Nephron (organoid): Measurements from ENCODE around the gene CNKSR3.

Source experiments
- H3K27ac Mint-ChIP-seq, 3 experiments: 2 replicates each; pipeline ENCODE4 v1.8.0; 2020; ENCODE audit warnings: mixed read lengths in 3 of 3, mild to moderate bottlenecking in 2 of 3, moderate library complexity in 1 of 3
- H3K27me3 Mint-ChIP-seq: 2 replicates; pipeline ENCODE4 v1.8.0; 2021; ENCODE audit warnings: low read depth, mild to moderate bottlenecking, moderate library complexity, mixed read lengths
- H3K36me3 Mint-ChIP-seq: 2 replicates; pipeline ENCODE4 v1.8.0; 2020; ENCODE audit warnings: low read depth, mixed read lengths
- H3K4me1 Mint-ChIP-seq: 2 replicates; pipeline ENCODE4 v1.8.0; 2020; ENCODE audit warnings: mixed read lengths
- H3K4me3 Mint-ChIP-seq, 3 experiments: 2 replicates each; pipeline ENCODE4 v1.8.0; 2020; ENCODE audit warnings: mild to moderate bottlenecking in 3 of 3, mixed read lengths in 3 of 3, moderate library complexity in 2 of 3
- H3K9me3 Mint-ChIP-seq: 2 replicates; pipeline ENCODE4 v1.8.0; 2020; ENCODE audit warnings: mixed read lengths
- TF ChIP-seq, protein P1 (sequence below), 3 experiments: fragments of 200-600 bp; sonication (generic); IDR thresholded peaks; one replicate each; pipeline ENCODE4 v1.5.0; 2021; ENCODE audit warnings: antibody characterized with exemption in 3 of 3; ENCODE audit not compliant: unreplicated experiment in 3 of 3

The CNKSR3 gene

DNA sequence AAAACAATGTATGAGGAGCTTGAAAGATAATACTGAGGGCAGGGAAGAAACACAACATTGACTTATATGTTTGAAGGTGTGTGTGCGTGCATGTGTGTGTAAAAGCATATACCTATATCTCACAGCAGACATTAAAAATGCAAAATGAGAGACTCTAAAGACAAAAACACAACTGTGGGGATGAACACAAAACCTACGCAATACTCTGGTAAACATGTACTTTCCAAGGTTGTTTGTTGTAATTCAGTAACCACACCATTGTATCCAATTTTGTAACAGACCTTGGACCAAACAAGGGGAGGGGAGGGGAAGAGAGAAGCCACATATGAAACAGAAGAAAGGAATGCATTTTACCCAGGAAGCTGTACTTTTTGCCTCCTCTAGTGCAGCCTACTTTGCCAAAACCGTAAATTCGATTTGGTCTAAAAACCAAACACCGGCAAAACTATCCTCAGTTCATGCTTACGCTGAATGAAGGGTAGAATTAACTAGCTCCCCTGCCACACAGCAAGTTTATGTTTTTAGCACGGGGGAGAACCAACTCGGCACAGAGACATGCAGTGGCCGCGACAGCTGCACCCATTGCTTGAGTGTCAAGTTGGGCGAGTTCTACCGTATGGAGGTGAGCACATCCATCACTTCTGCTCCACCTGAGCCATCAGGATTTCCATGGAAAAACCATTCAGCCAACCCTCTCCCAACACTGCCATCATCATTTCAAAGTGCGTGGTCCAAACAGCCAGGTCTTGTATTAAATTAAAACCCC, 50.0 kb downstream of the CNKSR3 start:
- H3K27ac Mint-ChIP-seq: peak overlapping the region; percentile 9 to 54 (median 40)
- H3K9me3 Mint-ChIP-seq: no peaks in the 10 kb centered on the region
- peaks cover 9% of the 10 kb centered on the region for H3K36me3 Mint-ChIP-seq
- no peaks in the 10 kb centered on the region for H3K27me3 Mint-ChIP-seq
- H3K4me3 Mint-ChIP-seq: no peak overlapping the region
- TF ChIP-seq, protein P1, sequence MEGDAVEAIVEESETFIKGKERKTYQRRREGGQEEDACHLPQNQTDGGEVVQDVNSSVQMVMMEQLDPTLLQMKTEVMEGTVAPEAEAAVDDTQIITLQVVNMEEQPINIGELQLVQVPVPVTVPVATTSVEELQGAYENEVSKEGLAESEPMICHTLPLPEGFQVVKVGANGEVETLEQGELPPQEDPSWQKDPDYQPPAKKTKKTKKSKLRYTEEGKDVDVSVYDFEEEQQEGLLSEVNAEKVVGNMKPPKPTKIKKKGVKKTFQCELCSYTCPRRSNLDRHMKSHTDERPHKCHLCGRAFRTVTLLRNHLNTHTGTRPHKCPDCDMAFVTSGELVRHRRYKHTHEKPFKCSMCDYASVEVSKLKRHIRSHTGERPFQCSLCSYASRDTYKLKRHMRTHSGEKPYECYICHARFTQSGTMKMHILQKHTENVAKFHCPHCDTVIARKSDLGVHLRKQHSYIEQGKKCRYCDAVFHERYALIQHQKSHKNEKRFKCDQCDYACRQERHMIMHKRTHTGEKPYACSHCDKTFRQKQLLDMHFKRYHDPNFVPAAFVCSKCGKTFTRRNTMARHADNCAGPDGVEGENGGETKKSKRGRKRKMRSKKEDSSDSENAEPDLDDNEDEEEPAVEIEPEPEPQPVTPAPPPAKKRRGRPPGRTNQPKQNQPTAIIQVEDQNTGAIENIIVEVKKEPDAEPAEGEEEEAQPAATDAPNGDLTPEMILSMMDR (IDR thresholded peaks at IDR 0.05; ENCODE audit: unreplicated experiment in 3 of 3): no peak
- peaks cover 62% of the 10 kb centered on the region for H3K4me1 Mint-ChIP-seq

DNA sequence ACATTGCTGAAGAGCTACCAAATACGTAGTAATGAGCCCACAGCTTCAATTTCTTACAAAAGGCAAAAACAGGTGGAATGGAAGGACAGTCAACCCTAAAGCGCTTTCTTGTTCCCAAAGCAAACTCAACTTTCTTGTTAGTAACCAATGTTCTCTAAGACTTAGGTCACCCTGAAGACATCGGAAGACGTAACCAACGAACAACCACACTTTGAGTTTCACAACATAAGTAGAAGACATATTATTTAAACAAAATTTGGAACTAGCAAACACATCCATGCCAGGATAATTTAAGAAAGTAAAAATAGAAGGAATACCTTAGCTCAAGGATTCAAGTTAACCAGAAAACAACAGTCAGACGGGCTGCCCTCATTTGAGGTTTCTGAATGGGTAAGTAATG, 51.0 kb downstream of the CNKSR3 start:
- peaks cover 59% of the 10 kb centered on the region for H3K4me1 Mint-ChIP-seq
- no peaks in the 10 kb centered on the region for H3K27me3 Mint-ChIP-seq
- no peaks in the 10 kb centered on the region for H3K9me3 Mint-ChIP-seq
- TF ChIP-seq, protein P1 (IDR thresholded peaks at IDR 0.05; ENCODE audit: unreplicated experiment in 3 of 3): no peak
- H3K4me3 Mint-ChIP-seq: no peak overlapping the region
- peak overlapping the region; percentile 75 to 86 (median 76) for H3K27ac Mint-ChIP-seq
- H3K36me3 Mint-ChIP-seq: peaks cover 9% of the 10 kb centered on the region

DNA sequence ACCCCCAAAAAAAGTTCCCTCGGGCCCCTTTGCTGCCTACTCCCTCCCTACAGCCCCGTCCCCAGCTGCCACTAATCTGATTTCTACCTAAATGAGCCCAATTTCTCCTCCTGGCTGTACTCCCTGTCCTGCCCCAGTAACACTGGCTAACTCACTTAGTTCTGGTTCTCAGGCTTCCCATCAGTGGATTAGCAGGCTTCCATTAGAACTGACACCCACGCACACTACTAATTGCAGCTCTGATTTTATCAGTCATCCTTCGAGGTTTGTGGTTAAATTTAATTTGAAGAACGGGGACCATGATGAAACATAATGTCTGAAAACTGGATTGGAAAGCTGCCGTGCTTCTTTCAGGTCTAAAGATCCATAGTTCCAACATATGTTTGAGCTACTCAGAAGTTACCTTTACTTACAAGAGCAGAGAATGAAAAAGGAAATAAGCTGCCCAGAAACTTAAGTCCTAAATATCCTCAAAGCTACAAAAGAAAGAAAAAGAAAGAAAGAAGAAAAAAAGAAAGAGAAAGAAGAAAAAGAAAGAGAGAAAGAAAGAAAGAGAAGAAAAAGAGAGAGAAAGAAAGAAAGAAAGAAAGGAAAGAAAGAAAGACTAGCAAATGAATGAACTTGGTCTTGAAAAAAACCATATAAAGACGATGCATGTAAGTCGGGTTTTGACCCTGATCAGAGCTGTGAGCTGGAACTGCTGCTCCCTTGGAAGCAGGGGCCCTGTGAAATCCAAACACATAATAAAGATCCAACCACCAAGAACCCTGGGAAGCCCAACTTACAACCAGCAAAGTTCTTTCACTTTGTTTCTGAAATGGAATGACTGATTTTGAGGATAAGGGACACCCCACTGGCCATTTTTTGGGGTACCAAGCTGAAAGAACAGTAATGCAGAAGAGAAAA, 51.7 kb downstream of the CNKSR3 start:
- Mint-ChIP-seq H3K9me3 (no peaks in the 10 kb centered on the region), H3K27ac (peak overlapping the region; percentile 75 to 86 (median 76)), H3K36me3 (peaks cover 5% of the 10 kb centered on the region), H3K27me3 (no peaks in the 10 kb centered on the region), H3K4me1 (peaks cover 58% of the 10 kb centered on the region), H3K4me3 (no peak overlapping the region)
- TF ChIP-seq, protein P1 (IDR thresholded peaks at IDR 0.05; ENCODE audit: unreplicated experiment in 3 of 3): no peak

DNA sequence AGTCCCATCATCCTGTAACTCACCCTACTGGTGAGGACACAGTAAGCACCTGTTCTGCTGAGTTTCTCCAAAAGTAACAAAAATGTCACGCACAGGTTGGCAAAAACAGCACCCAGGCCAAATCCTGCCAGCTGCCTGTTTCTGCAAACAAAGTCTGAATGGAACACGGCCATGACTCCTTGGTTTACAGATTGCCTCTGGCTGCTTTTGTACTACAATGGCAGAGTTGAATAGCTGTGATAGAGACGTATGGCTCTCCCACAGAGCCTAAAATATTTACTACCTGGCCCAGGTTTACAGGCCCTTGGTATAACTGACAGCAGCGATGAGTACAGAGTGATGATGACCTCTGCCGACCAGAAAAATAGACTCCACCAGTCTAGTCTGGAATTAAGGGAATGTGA, 52.6 kb downstream of the CNKSR3 start:
- TF ChIP-seq, protein P1 (IDR thresholded peaks at IDR 0.05; ENCODE audit: unreplicated experiment in 3 of 3): no peak
- Mint-ChIP-seq H3K4me3 (no peak overlapping the region), H3K36me3 (peaks cover 4% of the 10 kb centered on the region), H3K4me1 (peaks cover 63% of the 10 kb centered on the region), H3K9me3 (no peaks in the 10 kb centered on the region), H3K27me3 (no peaks in the 10 kb centered on the region), H3K27ac (peak overlapping the region; percentile 56 to 86 (median 76))

DNA sequence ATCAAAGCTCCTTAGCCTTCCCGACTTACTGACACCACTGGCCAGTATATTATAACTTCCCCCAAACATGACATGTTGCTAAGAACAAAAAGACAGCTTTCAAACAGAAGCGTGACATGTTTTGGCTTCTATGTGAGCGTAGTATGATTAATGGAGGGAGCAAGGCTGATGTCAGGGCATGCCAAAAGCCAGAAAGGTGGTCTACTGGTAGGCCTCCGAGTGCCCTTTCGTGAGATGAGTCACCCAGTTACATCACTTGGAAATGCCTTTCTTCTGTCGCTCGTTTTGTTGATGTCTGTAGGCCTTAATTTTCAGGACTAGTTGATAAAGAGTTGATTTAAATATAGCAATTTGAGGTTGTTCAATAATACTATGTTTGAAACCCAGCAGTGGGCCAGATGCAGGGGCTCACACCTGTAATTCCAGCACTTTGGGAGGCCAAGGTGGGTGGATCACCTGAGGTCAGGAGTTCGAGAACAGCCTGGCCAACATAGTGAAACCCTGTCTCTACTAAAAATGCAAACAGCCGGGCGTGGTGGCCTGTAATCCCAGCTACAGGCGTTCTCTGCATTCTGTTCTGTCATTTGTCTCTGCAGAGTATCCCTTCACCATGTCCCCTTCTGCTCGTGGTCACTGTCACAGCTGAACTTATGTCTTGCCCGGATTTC, 53.3 kb downstream of the CNKSR3 start:
- peak overlapping the region; percentile 19 to 86 (median 56) for H3K27ac Mint-ChIP-seq
- H3K27me3 Mint-ChIP-seq: no peaks in the 10 kb centered on the region
- TF ChIP-seq, protein P1 (IDR thresholded peaks at IDR 0.05; ENCODE audit: unreplicated experiment in 3 of 3): no peak
- H3K9me3 Mint-ChIP-seq: no peaks in the 10 kb centered on the region
- no peak overlapping the region for H3K4me3 Mint-ChIP-seq
- peaks cover 8% of the 10 kb centered on the region for H3K36me3 Mint-ChIP-seq
- peaks cover 64% of the 10 kb centered on the region for H3K4me1 Mint-ChIP-seq
